Activated naive CD4-positive, alpha-beta T cell treated with anti-CD3 and anti-CD28 coated beads, Interleukin-2, amount 50 U/mL, for 72 hours (primary cell): ENCODE measurements around the gene TMEM269. TPM values are rescaled to one million over a fixed set of nuclear protein-coding genes. Genes with fewer than 3 reads are reported as not detected.

ENCODE experiments used
- ATAC-seq, 2 donors: fragments of 150-1000 bp; cut with Tn5 transposase; 2 replicates each; pipeline ENCODE4 v1.10.0; 2021; ENCODE audit warnings: mild to moderate bottlenecking in 2 of 2, moderate library complexity in 2 of 2
- DNase-seq, 2 donors: peaks; one replicate each; pipeline ENCODE4 v3.0.0; 2021 to 2022; ENCODE audit warnings: low spot score in 2 of 2
- H3K27ac Mint-ChIP-seq, 2 donors: one replicate each; pipeline ENCODE4 v1.8.0; 2022; ENCODE audit warnings: mild to moderate bottlenecking in 2 of 2, mixed read lengths in 2 of 2
- H3K36me3 Mint-ChIP-seq, 2 donors: one replicate each; pipeline ENCODE4 v1.8.0; 2022; ENCODE audit warnings: mixed read lengths in 2 of 2
- H3K9me3 Mint-ChIP-seq, 2 donors: one replicate each; pipeline ENCODE4 v1.8.0; 2022; ENCODE audit warnings: mixed read lengths in 2 of 2
- total RNA-seq, 2 donors: library from RNA; stranded (reverse); gene quantifications; one replicate each; pipeline ENCODE4 v1.2.3, GENCODE V29; 2022

TMEM269 gene, protein sequence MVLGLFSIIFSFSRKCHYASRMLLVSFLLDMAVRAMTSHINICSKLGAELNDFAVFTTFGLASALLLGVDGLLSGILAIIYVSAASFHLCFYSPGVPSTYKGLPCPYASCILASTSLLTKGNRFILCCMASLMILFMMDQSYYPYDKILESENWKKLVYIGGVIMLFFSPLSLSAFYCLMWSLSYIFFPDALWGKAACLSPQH
- total RNA-seq = 1 to 10 TPM in 1 of 2 donors, under 1 TPM in 1; 0.53 to 1.7 TPM

DNA sequence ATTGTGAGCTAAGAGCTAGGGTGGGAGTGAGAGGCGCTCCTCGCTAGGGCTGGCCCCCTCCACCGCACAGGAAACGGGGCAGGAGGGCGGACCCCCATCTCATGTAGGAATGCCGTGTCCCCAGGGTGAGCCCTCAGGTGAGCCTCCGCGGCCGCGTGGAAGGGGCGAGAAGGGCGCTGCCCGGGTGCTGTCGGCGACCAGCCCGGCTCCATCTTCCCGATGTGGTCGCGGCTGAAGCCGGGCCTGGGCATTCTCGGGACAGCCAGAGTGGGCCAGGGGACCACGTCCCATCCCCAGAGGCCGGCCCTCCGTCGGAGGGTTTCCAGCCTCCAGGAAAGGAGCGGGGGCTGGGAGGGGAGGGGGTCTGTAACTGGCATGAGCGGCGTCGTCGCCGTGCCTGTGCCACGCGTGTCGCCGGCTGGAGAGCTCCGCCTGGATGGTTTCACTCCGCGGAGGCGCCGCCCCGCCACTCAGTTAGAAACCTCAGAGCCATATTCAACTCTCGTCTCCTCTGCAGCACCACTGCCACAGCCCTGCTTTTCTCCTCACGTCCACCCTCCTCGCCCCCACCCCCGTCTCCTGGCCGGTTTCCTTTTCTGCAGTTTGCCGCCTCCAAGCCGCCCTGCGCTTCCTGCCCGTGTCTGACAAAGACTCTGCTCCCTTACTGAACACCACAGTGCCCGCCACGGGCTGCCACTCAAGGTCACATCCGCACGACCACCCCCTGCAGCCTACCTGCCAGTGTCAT is at the start of gene TMEM269:
Gene TMEM269, plus strand, starts transcription at position 46 of the 748 bp plus-strand sequence. CDS start 4,903 bp downstream, outside the sequence.
- H3K27ac Mint-ChIP-seq = peak within 1 kb of the TSS; percentile 16 to 74
- peaks cover 4 to 16% of the 10 kb centered on the region in 2 donors for H3K36me3 Mint-ChIP-seq
- no peaks in the 10 kb centered on the region for H3K9me3 Mint-ChIP-seq
- ATAC-seq (peak; percentile 79 to 82), DNase-seq (peak in 1 of 2 donors; percentile 36)

DNA sequence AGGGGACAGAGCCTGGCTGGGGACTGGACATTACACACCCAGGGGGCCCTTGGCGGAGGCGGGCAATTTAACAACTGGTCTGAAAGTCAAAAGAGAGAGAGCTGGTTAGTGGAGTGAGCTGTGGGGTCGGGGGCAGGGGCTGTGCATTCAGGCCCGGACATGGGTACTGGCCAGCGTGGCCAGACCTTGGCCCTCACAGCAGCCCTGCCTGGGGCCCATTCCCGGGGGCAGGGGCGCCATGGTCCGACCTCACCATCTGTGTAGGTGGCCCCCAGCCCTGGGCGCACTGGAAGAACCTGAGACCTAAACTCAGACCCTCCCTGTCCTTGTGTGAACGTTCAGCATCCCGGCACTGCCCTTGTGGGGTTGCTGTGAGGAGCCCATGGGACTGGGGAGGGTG is 49.7 kb upstream of the TMEM269 start:
- Mint-ChIP-seq H3K9me3 (no peaks in the 10 kb centered on the region), H3K27ac (no peak overlapping the region), H3K36me3 (no peaks in the 10 kb centered on the region)
- no peak for ATAC-seq
- DNase-seq = no peak

DNA sequence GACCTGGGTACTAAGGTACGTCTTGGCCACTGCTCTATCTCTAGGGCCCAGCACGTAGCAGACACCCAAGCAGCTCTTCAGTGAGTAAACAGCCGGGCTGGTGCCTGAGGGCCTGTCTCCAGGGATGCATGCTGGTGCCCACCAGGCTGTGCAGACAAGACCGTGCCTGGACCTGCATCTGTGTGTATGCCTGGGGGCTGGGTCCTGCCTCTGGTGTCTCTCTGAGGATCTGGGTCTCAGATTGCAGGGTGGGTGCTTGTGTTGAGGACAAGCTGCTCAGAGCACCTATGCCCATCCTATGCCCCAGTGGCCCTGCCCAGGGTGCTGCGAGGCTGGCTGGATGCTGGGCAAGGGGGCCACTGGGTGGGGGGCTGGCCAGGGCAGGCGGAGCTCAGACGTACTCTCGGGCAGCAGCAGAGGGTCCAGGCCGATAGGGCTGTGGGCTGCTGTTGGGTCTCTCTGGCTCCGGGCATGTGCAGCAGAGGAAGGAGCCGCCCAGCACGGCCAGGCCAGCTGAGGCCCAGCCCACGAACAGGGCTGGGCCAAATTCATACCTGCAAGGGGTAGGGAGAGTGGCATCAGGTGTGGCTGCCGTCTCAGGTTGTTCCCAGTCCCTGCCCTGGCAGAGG is 49.2 kb upstream of the TMEM269 start:
- DNase-seq (no peak), ATAC-seq (no peak)
- H3K9me3 Mint-ChIP-seq = no peaks in the 10 kb centered on the region
- H3K27ac Mint-ChIP-seq = no peak overlapping the region
- no peaks in the 10 kb centered on the region for H3K36me3 Mint-ChIP-seq

DNA sequence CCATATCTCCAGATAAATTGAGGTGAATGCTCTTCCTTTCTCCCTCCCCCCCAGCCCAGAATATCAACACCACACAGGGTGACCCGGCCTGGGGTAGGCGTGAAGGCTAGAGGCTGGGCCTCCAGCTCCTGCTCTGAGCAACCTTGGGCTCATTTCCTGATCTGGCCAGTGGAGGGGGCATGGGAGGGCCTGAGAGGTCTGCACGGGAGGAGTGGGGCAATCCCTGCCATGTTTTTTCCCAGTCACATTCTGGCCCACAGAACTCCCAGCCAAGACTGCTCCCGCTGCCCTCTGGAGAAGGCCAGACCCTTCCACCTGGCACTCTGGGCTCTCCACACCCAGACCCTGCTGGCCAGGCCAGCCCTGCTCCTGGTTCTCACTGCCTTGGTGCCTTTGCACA is 48.6 kb upstream of the TMEM269 start:
- Mint-ChIP-seq H3K9me3 (no peaks in the 10 kb centered on the region), H3K36me3 (no peaks in the 10 kb centered on the region), H3K27ac (no peak overlapping the region)
- ATAC-seq = no peak
- no peak for DNase-seq

DNA sequence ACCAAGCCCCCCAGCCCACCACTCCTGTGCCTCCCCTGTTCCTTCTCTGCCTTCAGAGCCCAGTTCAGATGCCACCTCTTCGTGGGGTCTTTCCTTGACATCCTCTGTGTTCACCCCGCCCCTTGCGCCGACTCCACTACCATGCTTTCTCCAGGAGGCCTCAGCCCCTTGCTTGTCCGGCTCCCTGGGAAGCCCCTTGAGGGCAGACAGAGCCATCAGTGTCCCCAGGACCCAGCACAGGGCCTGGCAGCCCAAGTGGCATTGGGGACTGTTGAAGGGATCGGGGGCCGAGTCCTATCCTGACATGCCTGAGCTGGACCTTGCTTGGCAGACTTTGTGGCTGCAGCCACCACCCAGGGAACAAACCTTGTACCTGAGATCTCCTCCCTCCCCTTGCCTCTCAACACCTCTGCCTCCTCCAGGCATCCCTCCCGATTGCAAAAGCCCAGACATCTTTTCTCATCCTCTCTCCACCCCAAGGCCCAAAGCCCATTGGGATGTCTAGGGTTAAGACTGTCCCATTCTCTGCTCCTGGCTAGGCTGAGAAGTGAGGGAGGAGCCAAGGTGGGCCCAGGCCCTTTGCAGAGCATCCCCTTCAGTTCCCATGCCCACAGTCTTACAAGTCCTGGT is 48.1 kb upstream of the TMEM269 start:
- H3K9me3 Mint-ChIP-seq = no peaks in the 10 kb centered on the region
- no peaks in the 10 kb centered on the region for H3K36me3 Mint-ChIP-seq
- no peak for ATAC-seq
- H3K27ac Mint-ChIP-seq = peak overlapping the region in 1 of 2 donors; percentile 11
- DNase-seq = no peak

DNA sequence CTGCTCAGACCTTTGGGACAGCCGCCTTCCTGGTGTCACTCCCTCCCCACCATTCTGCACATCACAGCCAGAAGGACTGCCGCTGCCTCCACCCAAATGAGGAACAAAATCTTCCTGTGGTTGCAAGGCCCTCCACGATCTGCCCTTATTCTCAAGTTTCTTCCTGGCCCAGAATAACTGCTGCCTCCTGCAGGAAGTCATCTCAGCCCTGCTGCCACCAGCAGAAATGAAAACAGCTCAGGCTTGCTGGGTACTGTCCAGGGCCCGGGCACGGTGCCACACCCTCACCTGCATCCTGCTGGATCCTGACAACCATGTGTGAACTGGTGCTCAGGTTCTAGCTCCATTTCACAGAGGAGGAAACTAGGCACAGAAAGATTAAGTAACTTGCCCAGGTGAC is 47.5 kb upstream of the TMEM269 start:
- DNase-seq = no peak
- H3K9me3 Mint-ChIP-seq = no peaks in the 10 kb centered on the region
- no peak for ATAC-seq
- H3K27ac Mint-ChIP-seq = peak overlapping the region; percentile 11 to 84
- no peaks in the 10 kb centered on the region for H3K36me3 Mint-ChIP-seq

DNA sequence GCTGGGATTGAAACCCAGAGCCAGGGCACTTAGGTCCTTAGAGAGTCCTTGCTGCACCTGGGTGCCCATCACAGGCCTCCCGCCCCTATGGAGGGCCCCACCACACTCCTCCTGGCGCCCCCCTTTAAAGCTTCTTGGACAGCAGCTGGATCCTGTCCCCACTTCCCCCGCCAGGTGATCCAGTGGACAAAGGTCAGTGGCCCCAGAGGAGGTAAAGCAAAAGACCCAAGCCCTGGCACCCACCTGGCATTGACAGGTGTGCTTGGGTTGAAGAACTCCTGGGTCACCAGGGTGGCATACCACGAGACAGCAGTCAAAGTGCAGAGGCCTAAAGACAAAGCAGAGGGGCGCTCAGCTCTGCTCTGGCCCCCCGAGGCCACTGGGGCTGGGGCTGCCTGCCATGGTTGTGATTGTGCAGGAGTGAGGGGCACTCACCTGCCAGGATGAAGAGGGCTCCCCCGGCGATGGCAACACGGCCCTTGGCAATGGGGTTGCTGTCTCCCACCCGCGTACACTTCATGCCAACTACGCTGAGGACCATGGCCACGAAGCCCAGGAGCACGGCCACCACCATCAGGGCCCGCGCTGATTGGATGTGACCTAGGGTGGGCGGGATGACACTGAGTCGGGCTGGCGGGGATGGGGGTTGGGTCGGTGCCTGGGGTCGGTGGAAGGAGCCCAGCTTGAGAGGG is 46.7 kb upstream of the TMEM269 start:
- Mint-ChIP-seq H3K27ac (no peak overlapping the region), H3K36me3 (no peaks in the 10 kb centered on the region), H3K9me3 (no peaks in the 10 kb centered on the region)
- ATAC-seq (no peak), DNase-seq (no peak)

DNA sequence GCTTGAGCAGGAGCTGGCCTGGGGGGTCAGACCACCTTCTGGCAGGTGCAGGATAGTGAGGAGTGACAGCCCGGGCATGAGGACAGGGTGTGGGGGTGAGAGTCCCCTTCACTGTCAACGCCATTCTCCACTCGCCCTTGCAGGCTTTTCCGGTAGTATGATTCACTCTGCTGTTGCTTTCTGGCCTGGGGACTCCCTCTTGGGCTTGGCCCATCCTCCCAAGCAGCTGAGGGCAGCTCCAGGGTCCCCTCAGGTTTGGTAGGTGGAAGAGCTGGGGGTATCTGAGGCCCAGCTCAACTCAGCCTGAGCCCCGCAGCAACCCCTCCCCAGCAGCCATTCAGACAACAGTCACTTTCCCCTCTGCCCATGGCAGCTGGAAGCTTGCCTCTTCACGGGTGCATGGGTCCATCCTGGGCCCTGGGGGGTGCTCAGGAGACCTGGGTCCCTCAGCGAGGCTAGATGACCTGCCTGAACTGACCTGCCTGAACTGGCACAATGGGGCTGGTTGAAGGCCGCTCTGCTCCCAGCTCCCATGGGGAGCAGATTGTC is 46.0 kb upstream of the TMEM269 start:
- no peak for ATAC-seq
- no peaks in the 10 kb centered on the region for H3K9me3 Mint-ChIP-seq

DNA sequence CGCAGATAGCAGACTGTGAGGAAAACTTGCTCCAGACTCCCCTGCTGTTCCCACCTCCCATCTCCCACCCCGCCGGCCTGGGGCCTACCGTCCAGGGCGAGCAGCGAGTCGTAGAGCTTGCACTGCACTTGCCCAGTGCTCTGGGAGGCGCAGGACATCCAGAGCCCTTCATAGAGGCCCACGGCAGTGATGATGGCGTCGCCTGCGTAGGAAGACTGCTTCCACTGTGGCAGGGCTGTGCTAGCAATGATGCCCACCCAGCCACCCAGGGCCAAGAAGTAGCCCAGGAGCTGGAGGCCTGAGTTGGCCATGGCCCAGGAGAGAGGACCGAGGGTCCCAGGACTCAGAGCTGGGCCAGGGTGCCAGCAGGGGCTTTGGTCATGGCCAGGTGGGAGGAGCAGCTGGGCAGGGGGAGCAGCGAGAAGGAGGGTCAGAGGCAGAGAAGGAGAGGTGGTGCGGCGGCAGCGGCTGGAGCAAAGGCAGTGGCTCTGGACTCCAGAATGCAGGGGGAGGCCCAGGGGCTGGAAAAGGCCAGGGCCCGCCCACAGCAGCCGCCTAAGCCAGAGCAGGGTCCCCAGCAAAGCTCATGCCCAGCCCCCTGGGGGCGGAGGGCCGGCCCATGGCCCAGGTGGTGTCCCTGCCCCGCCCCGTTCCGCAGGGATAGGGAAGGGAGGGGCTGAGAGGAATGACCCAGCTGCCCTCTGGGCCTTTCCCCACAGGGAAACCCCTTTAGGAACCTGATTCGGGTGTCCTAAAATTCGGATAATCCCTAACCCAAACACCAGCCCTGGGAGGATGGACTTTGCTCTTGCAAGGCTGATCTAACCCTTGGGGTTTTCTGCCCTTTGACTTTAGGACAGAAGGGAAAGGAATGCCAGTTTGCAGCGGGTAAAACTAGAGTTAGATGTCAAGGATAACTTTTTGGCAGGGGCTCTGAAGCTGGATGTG is 44.8 kb upstream of the TMEM269 start, which contains the start of gene CLDN19:
Gene CLDN19, minus strand, starts transcription at position 484 of the 948 bp plus-strand sequence. Its CDS starts 173 bp downstream, at position 311.
- DNase-seq = no peak
- no peak within 1 kb of the TSS for H3K27ac Mint-ChIP-seq
- no peaks in the 10 kb centered on the region for H3K9me3 Mint-ChIP-seq
- no peak for ATAC-seq
- no peaks in the 10 kb centered on the region for H3K36me3 Mint-ChIP-seq

More for the DNA sequence above, 46.0 kb upstream of the TMEM269 start:
- DNase-seq = no peak
- Mint-ChIP-seq H3K36me3 (no peaks in the 10 kb centered on the region), H3K27ac (no peak overlapping the region)

DNA sequence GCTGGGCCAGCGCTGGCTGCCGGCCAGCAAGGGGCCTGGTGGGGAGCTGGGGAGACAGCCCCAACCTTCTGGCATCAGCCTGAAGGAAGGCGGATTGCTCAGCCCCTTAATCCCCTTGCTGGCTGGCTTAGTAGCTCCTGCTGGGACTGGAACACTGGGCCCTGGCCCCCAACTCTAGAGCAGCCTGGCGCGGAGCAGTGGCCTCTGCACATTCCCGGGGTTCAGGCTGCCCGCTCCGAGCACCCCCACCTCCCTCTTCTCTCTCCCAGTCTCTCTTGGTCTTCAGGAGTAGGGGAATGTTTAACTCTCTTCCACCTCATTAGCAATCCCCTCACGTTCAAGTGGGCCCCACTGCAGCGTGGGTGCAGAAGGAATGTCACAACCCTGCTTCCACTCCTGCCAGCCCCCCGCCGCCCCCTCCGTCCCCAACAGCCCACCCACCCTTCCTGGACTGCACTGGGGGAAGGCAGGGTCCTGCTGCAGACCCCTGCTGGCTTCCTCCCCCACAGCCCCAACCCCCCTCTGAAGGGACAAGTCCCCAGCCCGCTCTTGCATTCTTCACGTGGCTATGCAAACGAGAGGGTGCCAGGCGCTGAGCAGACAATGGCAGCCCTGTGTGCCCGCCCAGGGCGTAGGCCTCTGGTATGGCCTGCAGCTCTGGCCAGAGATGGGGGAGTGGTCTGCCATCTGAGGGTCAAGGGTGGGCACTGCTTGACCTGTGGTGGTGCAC is 43.8 kb upstream of the TMEM269 start:
- ATAC-seq = no peak
- Mint-ChIP-seq H3K9me3 (no peaks in the 10 kb centered on the region), H3K36me3 (no peaks in the 10 kb centered on the region), H3K27ac (no peak overlapping the region)
- DNase-seq = no peak

DNA sequence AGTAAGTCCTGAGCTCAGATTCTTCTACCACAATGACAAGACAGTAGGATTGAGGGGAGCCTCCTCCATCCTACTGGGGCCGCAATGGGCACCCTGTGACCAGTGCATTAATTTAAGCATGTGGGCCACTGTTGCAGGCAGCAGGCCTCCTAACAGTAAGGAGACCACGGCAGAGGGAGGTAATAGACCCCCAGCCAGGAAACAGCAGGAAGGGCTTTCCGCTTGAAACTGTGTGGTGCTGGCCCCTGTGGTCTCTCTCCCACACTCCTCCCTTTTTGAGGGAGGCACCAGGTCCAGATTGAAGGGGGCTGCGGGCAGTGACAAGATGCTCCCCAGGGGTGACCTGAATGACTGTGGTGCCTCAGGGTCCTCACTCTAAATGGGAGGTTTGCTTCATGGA is 43.1 kb upstream of the TMEM269 start:
- no peaks in the 10 kb centered on the region for H3K36me3 Mint-ChIP-seq
- no peak for DNase-seq
- H3K27ac Mint-ChIP-seq = no peak overlapping the region
- no peaks in the 10 kb centered on the region for H3K9me3 Mint-ChIP-seq
- ATAC-seq = no peak

DNA sequence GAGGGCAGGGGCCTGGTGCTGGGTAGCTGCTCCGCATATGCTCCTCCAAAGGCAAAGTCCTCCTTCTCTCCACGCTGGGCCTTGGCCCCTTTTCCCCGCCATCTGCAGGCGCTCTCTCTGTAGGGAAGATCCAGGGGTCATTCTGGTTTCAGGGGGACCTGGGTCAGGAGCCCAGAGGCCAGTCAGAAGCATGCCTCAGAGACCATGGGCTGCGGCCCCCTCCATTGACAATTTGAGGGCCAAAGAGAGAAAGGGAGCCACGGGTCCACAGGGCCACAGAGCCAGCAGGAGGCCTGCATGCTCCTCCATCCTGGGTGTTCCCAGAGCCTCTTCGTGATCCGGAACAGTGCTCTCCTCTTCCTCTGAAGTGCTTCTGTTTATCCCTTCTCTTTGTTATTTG is 42.6 kb upstream of the TMEM269 start:
- Mint-ChIP-seq H3K9me3 (no peaks in the 10 kb centered on the region), H3K36me3 (no peaks in the 10 kb centered on the region), H3K27ac (no peak overlapping the region)
- no peak for DNase-seq
- ATAC-seq = no peak

DNA sequence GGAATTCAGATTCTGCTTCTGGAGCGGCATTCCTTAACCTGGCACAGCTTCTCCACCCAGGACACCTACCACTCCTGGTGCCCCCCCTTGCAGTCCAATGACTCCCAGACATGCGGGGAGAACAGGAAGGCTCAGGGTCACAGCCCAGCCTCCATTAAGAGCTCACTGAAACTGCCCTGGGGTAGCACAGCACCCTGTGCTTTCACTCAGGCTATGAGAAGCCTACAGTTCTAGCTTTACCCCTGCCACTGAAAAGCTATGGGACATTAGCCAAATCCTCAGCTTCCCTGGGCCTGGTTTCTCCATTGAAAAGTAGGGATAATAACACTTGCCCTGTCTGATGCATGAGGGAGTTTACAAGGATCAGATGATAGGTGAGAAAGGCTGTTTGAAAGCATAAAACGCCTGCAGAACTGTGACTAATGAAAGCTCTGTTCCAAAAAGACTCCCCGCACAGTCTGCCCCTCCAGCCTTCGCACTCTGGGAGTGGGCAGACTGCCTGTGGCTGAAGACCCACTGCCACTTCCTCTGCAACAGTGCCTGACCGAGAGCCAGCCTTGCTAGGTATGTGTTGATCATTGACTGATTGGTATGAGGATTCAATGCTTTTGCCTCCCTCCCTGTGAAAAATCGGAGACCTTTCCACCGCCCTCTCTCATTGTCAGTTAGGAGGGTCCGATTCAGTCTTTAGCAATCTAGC is 42.0 kb upstream of the TMEM269 start:
- DNase-seq = no peak
- Mint-ChIP-seq H3K27ac (no peak overlapping the region), H3K9me3 (no peaks in the 10 kb centered on the region), H3K36me3 (no peaks in the 10 kb centered on the region)
- no peak for ATAC-seq
